HepG2 (cell line): ENCODE data around the gene PARP3. TPM values are rescaled to one million over a fixed set of nuclear protein-coding genes. Genes with fewer than 3 reads are reported as not detected.

Experiments
- CBX5 ChIP-seq: sonication (generic); formaldehyde crosslinking; IDR thresholded peaks from 2 replicates; pipeline ENCODE4 v1.4.0; 2020; ENCODE audit warnings: missing genetic modification reagents, borderline replicate concordance
- CEBPG ChIP-seq: IDR thresholded peaks from 2 replicates; pipeline ENCODE4 v1.6.1; 2016
- DMAP1 ChIP-seq: IDR thresholded peaks from 2 replicates; pipeline ENCODE4 v1.6.1; 2016
- DNMT3B ChIP-seq: conservative IDR thresholded peaks from 2 replicates; pipeline ENCODE4 v1.6.1; 2016; ENCODE audit warnings: missing biosample characterization, control low read depth
- FOXP4 ChIP-seq: sonication (generic); formaldehyde crosslinking; IDR thresholded peaks from 2 replicates; pipeline ENCODE4 v1.4.0; 2020; ENCODE audit warnings: missing genetic modification reagents
- MEIS1 ChIP-seq: sonication (generic); formaldehyde crosslinking; IDR thresholded peaks from 2 replicates; pipeline ENCODE4 v1.9.0; 2021; ENCODE audit warnings: mild to moderate bottlenecking, missing genetic modification reagents, moderate library complexity, borderline replicate concordance
- NR2F2 ChIP-seq: IDR thresholded peaks from 2 replicates; pipeline ENCODE4 v1.6.1; 2012; ENCODE audit warnings: low read depth, inconsistent platforms, borderline replicate concordance
- PAXIP1 ChIP-seq: sonication (generic); formaldehyde crosslinking; conservative IDR thresholded peaks from 2 replicates; pipeline ENCODE4 v1.4.0; 2020; ENCODE audit warnings: mild to moderate bottlenecking, missing genetic modification reagents, moderate library complexity
- PCBP1 ChIP-seq: fragments of 200-400 bp; formaldehyde crosslinking; IDR thresholded peaks from 2 replicates; pipeline ENCODE4 v1.6.1; 2017; ENCODE audit warnings: mild to moderate bottlenecking, low read depth, low read length, borderline replicate concordance
- POGZ ChIP-seq: sonication (generic); formaldehyde crosslinking; IDR thresholded peaks from 2 replicates; pipeline ENCODE4 v1.4.0; 2020; ENCODE audit warnings: mild to moderate bottlenecking, missing genetic modification reagents
- PTBP1 ChIP-seq: fragments of 200-400 bp; formaldehyde crosslinking; IDR thresholded peaks from 2 replicates; pipeline ENCODE4 v1.6.1; 2018; ENCODE audit warnings: low read length, low read depth; ENCODE audit not compliant: poor library complexity, severe bottlenecking
- RBAK ChIP-seq: sonication (generic); formaldehyde crosslinking; IDR thresholded peaks from 2 replicates; pipeline ENCODE4 v1.5.1; 2020; ENCODE audit warnings: mild to moderate bottlenecking, missing genetic modification reagents
- SP4 ChIP-seq: sonication (generic); formaldehyde crosslinking; IDR thresholded peaks from 2 replicates; pipeline ENCODE4 v1.8.1; 2023; ENCODE audit warnings: mild to moderate bottlenecking, missing genetic modification reagents
- XBP1 ChIP-seq: sonication (generic); formaldehyde crosslinking; IDR thresholded peaks from 2 replicates; pipeline ENCODE4 v1.5.0; 2020; ENCODE audit warnings: missing genetic modification reagents
- ZC3H13 ChIP-seq: sonication (generic); formaldehyde crosslinking; IDR thresholded peaks from 2 replicates; pipeline ENCODE4 v1.8.1; 2023; ENCODE audit warnings: mild to moderate bottlenecking, missing genetic modification reagents, moderate library complexity
- ZC3H4 ChIP-seq: sonication (generic); formaldehyde crosslinking; IDR thresholded peaks from 2 replicates; pipeline ENCODE4 v1.4.0; 2020; ENCODE audit warnings: missing genetic modification reagents, borderline replicate concordance
- ZNF350 ChIP-seq: sonication (generic); formaldehyde crosslinking; IDR thresholded peaks from 2 replicates; pipeline ENCODE4 v1.4.0; 2020; ENCODE audit warnings: mild to moderate bottlenecking, low read depth, missing genetic modification reagents, borderline replicate concordance
- ZNF468 ChIP-seq: sonication (generic); formaldehyde crosslinking; IDR thresholded peaks from 2 replicates; pipeline ENCODE4 v1.8.0; 2022; ENCODE audit warnings: mild to moderate bottlenecking, moderate library complexity, missing genetic modification reagents
- ZNF484 ChIP-seq: sonication (generic); formaldehyde crosslinking; IDR thresholded peaks from 2 replicates; pipeline ENCODE4 v1.5.1; 2020; ENCODE audit warnings: mild to moderate bottlenecking, low read depth, missing genetic modification reagents, borderline replicate concordance
- ZNF550 ChIP-seq: sonication (generic); formaldehyde crosslinking; IDR thresholded peaks from 2 replicates; pipeline ENCODE4 v1.4.0; 2020; ENCODE audit warnings: mild to moderate bottlenecking, missing genetic modification reagents, borderline replicate concordance
- polyA plus RNA-seq, 8 experiments: library from polyadenylated mRNA; depleted of rRNA in 3 of 8; stranded (reverse) in 7 of 8; unstranded in 1 of 8; fragments of >200 nt; fragmentation: Illumina TruSeq in 4 of 8; extraction: Trizol in 4 of 8; gene quantifications; 2 replicates each; pipeline versions ENCODE4 v1.2.1 to v1.2.3, GENCODE V29; 2011 to 2016; ENCODE audit warnings: low read depth in 4 of 8, missing spikeins in 1 of 8, mixed read lengths in 1 of 8; ENCODE audit not compliant: insufficient read depth in 1 of 8
- total RNA-seq, 5 experiments: library from RNA; depleted of rRNA; stranded (reverse); fragments of >200 nt; fragmentation: Illumina TruSeq; extraction: Trizol; gene quantifications; 2 replicates each; pipeline ENCODE4 v1.2.3, GENCODE V29; 2016; ENCODE audit warnings: low read depth in 1 of 5
- TF ChIP-seq, protein P1 (sequence below): sonication (generic); formaldehyde crosslinking; IDR thresholded peaks from 2 replicates; pipeline ENCODE4 v1.4.0; 2020; ENCODE audit warnings: missing genetic modification reagents
- TF ChIP-seq, protein P2 (sequence below): sonication (generic); formaldehyde crosslinking; conservative IDR thresholded peaks from 2 replicates; pipeline ENCODE4 v1.4.0; 2020; ENCODE audit warnings: missing genetic modification reagents

Gene PARP3
- total and polyA plus RNA-seq, 2 of the 13 experiments (the other 11 are each of a cell fraction or from before 2014, with no cell fraction given): 11.2 to 21.5 TPM

DNA sequence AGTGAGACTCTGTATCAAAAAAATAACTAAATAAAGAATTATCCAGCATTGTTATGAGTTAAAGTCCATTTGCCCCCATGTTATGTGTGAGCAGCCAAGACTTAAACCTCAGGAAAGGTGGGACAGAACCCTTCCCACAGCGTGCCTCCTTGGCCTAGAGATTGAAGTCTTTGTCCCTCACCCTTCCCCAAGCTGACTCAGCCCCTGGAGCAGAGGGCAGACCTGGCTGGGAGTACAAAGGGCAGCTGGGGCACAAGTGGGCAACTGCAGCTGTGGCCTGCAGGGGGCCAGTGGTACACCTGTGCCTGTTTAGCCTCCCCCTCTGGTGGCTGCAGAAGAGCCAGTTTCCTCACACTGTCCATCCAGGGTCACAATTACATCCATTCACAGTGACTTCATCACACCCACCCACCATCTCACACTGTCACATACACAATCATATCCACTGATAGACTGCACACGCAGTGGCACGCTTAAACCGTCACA, 40.2 kb downstream of the PARP3 start (continued):
- TF ChIP-seq RBAK (CRISPR knock-in tag) (no peak), MEIS1 (CRISPR knock-in tag) (no peak), ZNF468 (CRISPR knock-in tag) (no peak), ZNF550 (CRISPR knock-in tag) (peak; percentile 93; the same call in 1 of the 2 replicates), ZNF350 (CRISPR knock-in tag) (peak; percentile 87), POGZ (peak; percentile 65), CBX5 (peak; percentile 90; the same call in 1 of the 2 replicates), DMAP1 (CRISPR knock-in tag) (peak; percentile 84), PCBP1 (no peak), XBP1 (no peak), NR2F2 (no peak), ZNF484 (CRISPR knock-in tag) (no peak), SP4 (CRISPR knock-in tag) (peak; percentile 53; the same call in 1 of the 2 replicates), FOXP4 (peak; percentile 77; the same call in 1 of the 2 replicates), ZC3H4 (no peak), PAXIP1 (CRISPR knock-in tag) (peak; percentile 84), PTBP1 (no peak), CEBPG (CRISPR knock-in tag) (peak; percentile 16; the same call in 1 of the 2 replicates), ZC3H13 (no peak), DNMT3B (CRISPR knock-in tag) (no peak)
- TF ChIP-seq, protein P1, sequence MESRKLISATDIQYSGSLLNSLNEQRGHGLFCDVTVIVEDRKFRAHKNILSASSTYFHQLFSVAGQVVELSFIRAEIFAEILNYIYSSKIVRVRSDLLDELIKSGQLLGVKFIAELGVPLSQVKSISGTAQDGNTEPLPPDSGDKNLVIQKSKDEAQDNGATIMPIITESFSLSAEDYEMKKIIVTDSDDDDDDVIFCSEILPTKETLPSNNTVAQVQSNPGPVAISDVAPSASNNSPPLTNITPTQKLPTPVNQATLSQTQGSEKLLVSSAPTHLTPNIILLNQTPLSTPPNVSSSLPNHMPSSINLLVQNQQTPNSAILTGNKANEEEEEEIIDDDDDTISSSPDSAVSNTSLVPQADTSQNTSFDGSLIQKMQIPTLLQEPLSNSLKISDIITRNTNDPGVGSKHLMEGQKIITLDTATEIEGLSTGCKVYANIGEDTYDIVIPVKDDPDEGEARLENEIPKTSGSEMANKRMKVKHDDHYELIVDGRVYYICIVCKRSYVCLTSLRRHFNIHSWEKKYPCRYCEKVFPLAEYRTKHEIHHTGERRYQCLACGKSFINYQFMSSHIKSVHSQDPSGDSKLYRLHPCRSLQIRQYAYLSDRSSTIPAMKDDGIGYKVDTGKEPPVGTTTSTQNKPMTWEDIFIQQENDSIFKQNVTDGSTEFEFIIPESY (CRISPR knock-in tag): peak; percentile 85
- TF ChIP-seq, protein P2, sequence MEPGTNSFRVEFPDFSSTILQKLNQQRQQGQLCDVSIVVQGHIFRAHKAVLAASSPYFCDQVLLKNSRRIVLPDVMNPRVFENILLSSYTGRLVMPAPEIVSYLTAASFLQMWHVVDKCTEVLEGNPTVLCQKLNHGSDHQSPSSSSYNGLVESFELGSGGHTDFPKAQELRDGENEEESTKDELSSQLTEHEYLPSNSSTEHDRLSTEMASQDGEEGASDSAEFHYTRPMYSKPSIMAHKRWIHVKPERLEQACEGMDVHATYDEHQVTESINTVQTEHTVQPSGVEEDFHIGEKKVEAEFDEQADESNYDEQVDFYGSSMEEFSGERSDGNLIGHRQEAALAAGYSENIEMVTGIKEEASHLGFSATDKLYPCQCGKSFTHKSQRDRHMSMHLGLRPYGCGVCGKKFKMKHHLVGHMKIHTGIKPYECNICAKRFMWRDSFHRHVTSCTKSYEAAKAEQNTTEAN (CRISPR knock-in tag): peak; percentile 70; the same call in 1 of the 2 replicates
